GM18511 (cell line): ENCODE data around the gene C10orf62.
"Not testable (repeated sequence)": the region's sequence is repeated elsewhere in the genome, so short reads cannot be mapped to it uniquely, and the experiment has no call there.

Source experiments
- ATAC-seq: cut with Tn5 transposase; IDR thresholded peaks from one replicate; pipeline ENCODE4 v1.9.1; 2021; ENCODE audit warnings: mild to moderate bottlenecking, moderate library complexity; ENCODE audit not compliant: unreplicated experiment

Gene C10orf62

GRCh38 chr10:97623277-97623676 is 33.8 kb downstream of the C10orf62 start:
- ATAC-seq, result no peak

- ATAC-seq, result no peak
Observed at GRCh38 chr10:97627731-97628130, 38.2 kb downstream of the C10orf62 start.

- ATAC-seq, result no peak
Observed at GRCh38 chr10:97628228-97628627, 38.7 kb downstream of the C10orf62 start.

- ATAC-seq, result no peak
Observed at GRCh38 chr10:97629289-97629688, 39.8 kb downstream of the C10orf62 start.

GRCh38 chr10:97631098-97631497 is 41.6 kb downstream of the C10orf62 start:
- no peak for ATAC-seq

GRCh38 chr10:97632949-97633884 is 43.7 kb downstream of the C10orf62 start, which contains the start of gene MORN4:
TSS of gene MORN4 (minus strand) at chr10:97633500. CDS start at chr10:97619653, 13,847 bp downstream.
- ATAC-seq, result peak; percentile 100

GRCh38 chr10:97633921-97634320 is 44.4 kb downstream of the C10orf62 start:
- ATAC-seq, result no peak

GRCh38 chr10:97635577-97635976 is 46.1 kb downstream of the C10orf62 start:
- ATAC-seq, result no peak

- ATAC-seq, result not testable (repeated sequence)
Observed at GRCh38 chr10:97639090-97639489, 49.6 kb downstream of the C10orf62 start.

- peak; percentile 98 for ATAC-seq
Observed at GRCh38 chr10:97640174-97640867, 50.8 kb downstream of the C10orf62 start, which contains the start of gene PI4K2A. TSS of gene PI4K2A (plus strand) at chr10:97640671. CDS start at chr10:97640743, 72 bp downstream.
